ENCODE results near the gene TMEM192.
"Not testable (repeated sequence)": the region's sequence is repeated elsewhere in the genome, so short reads cannot be mapped to it uniquely, and the experiment has no call there.

The TMEM192 gene

DNA sequence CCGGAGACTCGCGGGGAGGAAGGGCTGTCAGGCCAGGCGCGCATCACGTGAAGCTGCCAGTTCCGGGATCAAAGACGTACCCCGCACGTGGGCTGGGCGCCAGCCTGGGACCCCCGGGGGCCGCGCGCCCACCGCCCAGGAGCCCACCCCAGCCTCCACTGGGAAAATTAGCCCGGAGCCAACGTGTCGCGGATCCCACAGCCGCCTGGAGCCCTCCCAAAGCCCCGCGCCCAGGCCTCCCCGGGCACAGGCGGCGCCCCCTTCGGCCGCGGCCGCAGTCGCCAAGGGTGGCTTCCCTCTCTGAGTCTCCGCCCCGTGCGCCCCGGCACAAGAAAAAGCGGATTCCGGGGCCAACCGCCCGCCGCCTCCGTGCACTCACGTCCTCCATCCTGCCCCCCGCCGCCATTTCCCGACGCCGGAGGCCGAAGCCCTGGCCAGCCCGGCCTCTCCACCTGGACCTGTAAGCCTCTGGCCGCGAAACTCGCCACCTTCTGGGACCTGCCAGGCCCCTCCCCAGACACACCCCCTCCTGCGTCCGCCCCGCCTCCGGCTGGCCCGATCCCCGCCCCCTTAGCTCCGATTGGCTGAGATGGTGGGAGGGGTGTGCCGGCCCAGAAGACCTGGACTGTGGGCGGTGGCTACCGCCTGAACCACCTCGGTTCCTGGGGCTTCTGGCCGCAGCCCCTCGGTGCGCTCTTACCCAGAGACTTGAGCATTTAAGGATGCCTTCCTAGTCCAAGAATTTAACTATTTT lies at the start of gene TMEM192:
TMEM192 (minus strand) TSS at position 493 of the 754 bp plus-strand sequence; CDS start at position 406, 87 bp downstream.
- peak; percentile 85 for DNase-seq

DNA sequence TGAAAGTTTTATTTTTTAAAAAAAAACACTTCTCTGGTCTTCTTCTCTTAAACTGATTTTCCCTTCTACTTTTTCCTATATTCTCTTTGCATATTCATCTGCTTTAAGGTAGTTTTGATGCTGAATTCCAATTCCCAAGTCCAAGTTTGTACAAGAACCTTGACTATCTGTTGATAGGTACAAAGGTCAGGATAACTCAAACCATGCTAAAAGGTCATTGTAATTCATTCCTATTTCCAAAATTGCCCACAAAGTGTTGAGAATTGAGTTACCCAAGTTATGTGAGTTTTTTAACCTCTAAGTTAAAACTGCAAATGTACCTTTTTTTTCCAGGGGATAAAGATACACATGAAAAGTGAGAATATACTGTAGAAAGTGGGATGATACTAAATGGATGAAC lies 46.1 kb upstream of the TMEM192 start:
- no peak for DNase-seq

GRCh38 chr4:165156906-165157305 lies 44.2 kb upstream of the TMEM192 start:
- no peak for DNase-seq

GRCh38 chr4:165154482-165154881 lies 41.8 kb upstream of the TMEM192 start:
- no peak for DNase-seq

- no peak for DNase-seq
Measured at GRCh38 chr4:165152527-165152926, 39.9 kb upstream of the TMEM192 start.

- no peak for DNase-seq
Measured at GRCh38 chr4:165151734-165152133, 39.1 kb upstream of the TMEM192 start.

DNA sequence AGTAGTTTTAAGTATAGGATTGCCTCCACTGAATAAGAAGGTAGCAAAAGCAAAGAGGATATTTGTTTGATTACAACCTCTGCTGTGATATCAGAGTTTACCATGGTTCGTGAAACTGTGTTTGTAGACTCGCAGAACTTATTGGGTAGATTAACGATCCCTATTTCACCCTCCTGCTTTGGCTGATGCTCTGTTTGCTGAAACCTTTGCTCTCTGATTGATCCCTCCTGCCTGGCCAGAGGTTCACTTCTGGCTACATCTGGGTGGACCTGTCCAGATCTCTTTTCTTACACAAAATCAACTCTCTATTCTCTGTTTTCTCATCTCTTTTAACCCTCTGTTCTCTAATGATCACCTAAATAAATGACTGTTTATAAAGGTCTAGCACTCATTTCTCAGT lies 37.9 kb upstream of the TMEM192 start:
- no peak for DNase-seq

DNA sequence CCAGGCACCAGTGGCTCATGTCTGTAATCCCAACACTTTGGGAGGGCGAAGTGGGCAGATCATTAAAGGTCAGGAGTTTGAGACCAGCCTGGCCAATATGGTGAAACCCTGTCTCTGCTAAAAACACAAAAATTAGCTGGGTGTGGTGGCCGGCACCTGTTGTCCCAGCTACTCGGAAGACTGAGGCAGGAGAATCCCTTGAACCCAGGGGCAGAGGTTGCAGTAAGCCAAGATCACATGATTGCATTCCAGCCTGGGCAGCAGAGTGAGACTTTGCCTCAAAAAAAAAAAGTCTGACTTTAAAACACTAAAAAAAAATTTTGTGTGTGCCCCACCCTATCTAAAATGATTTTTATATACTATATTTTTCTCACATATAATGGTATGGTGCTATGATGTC lies 26.2 kb upstream of the TMEM192 start:
- DNase-seq: no peak

DNA sequence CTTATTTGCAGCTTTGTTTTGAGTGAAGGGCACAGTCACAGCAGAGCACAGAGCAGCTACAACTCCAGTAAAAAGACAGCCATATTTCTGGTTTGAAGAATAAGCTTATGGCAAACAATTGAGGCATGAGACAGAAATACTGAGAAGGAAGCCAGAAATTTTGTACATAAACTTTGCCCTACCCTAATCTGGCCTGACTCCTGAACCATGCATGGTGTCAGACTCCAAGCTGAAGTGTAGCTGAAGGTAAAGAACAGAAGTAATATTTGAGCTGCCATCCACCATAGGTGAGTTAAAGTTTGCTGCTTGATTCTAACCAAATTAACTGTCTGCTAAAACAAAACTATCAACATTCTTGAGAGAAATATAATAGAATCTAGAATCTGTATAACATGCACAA lies 24.5 kb upstream of the TMEM192 start:
- no peak for DNase-seq

GRCh38 chr4:165136529-165136928 lies 23.9 kb upstream of the TMEM192 start:
- no peak for DNase-seq

- DNase-seq: no peak
Measured at GRCh38 chr4:165133150-165133549, 20.5 kb upstream of the TMEM192 start.

DNA sequence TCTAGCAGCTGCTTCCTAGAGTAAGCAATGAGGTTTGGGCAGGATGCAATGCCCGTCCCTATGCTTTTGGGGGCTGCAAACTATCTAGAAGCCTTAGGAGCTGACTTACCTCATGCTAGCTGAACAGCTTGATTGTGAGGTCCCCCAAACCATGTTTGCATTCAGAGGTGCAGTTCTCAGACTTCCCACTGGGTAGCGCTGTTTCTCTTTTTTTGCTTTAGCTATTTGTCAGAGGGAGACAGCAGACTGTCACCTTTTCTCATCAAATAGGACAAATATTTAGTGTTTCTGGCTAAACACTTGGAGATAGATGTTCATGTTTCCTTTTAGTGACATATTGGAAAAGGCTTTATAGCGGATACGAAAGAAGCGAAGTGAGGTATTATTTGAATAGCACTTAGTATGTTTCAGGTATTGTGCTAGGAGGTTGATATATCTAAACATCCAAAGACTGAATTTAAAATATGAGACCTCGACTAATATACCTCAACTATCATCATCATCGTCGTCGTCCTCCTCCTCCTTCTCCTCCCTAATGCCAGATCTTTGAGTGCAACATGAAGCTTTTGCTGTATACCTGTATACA lies 18.7 kb upstream of the TMEM192 start:
- peak; percentile 62 for DNase-seq

DNA sequence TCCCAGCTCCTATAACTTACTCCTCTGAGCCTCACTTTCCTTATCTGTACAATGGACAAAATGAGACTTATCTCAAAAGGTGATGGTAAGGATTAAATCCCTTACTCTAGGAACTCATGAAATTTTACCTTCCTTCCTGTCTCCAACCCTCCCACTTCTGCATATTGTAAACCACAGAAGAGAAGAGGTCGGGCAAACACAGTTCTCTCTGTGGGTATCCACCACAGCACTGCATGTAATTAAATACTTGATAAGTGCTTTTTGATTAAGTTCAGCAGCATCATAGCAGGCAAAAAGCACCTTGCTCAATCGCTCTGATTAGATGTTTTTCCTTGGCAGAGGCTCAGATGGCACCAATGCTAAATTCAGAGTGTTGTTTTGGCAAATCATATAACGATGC lies 17.3 kb upstream of the TMEM192 start:
- no peak for DNase-seq

DNA sequence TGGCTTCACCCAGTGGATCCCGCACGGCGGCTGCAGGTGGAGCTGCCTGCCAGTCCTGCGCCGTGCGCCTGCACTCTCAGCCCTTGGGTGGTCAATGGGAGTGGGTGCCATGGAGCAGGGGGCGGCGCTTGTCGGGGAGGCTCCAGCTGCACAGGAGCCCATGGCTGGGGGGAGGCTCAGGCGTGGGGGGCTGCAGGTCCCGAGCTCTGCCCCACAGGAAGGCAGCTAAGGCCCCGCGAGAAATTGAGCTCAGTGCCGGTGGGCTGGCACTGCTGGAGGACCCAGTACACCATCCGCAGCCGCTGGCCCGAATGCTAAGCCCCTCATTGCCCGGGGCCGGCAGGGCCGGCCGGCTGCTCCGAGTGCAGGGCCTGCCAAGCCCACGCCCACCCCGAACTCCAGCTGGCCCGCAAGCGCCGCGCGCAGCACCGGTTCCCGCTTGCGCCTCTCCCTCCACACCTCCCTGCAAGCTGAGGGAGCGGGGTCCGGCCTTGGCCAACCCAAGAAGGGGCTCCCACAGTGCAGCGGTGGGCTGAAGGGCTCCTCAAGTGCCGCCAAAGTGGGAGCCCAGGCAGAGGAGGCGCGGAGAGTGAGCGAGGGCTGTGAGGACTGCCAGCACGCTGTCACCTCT lies 13.3 kb upstream of the TMEM192 start:
- not testable (repeated sequence) for DNase-seq

GRCh38 chr4:165124488-165124887 lies 11.8 kb upstream of the TMEM192 start:
- no peak for DNase-seq

- no peak for DNase-seq
Measured at GRCh38 chr4:165118256-165118909, 5.7 kb upstream of the TMEM192 start.

GRCh38 chr4:165115301-165115700 lies 2.6 kb upstream of the TMEM192 start:
- no peak for DNase-seq

GRCh38 chr4:165111906-165112367 lies 723 bp downstream of the TMEM192 start:
- no peak for DNase-seq

GRCh38 chr4:165106518-165106917 lies 6.1 kb downstream of the TMEM192 start:
- DNase-seq: no peak

DNA sequence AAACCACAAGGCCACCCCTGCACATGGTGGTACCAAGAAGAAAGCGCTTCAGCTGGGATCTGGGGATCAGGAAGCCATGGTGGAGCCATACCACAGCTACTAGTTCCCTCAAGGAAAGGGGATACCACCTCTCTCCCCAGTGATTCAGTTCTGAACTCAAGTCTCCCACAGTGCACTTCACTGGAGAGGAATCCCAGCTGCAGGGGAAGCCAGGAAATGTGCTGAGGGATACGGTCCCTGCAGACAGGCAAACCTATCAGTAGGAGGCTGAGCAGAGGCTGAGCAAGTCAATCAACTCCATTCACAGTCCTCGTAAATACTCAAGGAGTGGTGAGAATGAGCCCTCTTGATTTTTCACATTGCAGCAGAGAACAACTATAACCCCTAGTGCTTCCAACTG lies 11.0 kb downstream of the TMEM192 start:
- DNase-seq: no peak

DNA sequence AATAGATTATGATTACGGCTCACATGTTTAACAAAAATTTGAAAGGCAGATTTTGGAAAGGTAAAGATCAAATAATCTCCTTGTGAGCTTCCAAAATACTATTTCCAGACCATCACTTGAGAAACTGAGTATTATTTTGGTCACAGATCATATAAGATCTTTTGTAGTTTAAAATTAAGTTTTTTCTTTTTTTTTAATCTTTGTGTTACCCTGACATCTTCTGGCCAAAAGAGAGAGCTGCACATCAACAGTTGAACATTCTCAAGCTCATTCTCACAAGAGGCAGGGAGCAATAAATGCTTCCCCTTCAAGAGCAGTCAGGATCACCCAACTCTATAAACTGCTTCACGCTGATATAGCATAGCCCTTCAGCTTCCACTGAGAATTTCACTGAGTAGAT lies 15.9 kb downstream of the TMEM192 start:
- no peak for DNase-seq

DNA sequence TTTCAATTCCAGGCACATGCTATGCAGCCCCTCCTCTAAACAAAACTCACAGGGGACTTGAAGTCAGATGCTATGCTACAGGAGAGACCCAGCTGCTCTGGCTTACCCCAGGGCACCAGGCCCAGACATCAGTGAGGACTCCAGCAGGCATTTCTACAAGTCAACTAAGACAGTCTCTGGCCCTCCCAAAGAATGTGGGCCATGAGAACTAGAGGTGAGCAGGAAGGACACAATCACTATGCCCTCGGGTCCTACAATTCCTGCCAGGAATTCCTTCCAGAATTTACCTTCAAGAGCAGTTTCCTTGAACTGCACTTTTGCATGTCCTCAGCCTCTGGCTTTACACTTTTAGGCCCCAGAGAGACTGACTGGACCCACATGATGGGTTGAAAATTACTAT lies 17.4 kb downstream of the TMEM192 start:
- DNase-seq: no peak

DNA sequence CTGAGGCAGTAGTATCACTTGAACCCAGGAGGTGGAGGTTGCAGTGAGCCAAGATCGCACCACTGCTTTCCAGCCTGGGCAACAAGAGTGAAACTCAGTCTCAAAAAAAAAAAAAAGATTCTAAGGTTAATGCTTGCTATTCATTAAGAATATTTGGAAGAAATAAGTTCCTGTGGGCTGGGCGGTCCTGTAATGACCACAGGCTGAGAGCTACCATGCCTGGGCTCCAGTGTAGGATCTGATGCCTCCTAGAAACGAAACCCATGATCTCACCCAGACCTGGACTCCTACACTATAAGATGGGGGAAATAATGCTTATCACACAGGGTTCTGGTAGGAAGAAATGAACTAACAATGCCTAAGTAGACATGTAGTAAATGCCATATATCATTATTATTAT lies 17.8 kb downstream of the TMEM192 start:
- DNase-seq: no peak

DNA sequence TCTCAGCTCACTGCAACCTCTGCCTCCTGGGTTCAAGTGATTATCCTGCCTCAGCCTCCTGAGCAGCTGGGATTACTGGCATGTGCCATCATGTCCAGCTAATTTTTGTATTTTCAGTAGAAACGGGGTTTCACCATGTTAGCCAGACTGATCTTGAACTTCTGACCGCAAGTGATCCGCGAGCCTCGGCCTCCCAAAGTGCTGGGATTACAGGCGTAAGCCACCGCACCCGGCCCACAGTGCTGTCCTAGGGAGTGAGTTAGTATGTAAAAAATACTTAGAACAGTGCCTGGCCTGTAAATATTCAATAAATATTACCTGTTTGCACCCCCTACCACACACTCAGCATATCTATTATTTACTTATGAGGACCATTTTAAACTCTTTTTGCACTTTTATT lies 20.5 kb downstream of the TMEM192 start:
- DNase-seq: not testable (repeated sequence)
